ENCODE data around the gene PRKCA. TPM values are rescaled to one million over a fixed set of nuclear protein-coding genes. Genes with fewer than 3 reads are reported as not detected.

The PRKCA gene
- total RNA-seq, 1 donor from 2014 or later, result 5.6 TPM

DNA sequence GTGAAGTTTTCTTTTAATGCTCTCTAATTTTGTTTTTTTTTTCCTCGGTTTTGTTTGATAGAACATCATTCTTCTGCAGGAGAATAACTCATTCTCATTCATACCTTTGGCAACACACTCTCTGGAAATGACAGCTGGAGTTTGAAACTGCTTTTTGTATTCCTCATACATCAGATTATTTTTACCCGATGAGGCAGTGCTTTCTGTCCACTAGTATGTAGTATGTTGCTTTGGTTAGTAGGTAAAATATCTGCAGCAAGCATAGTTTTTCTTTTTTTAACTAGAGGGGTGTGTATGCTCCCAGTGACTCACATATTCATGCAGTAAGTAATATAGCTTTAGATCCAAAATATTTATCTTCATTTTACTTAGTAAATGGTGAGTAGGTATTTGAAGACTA is 6.4 kb downstream of the PRKCA start:
- no peak for TF ChIP-seq CTCF (IDR thresholded peaks at IDR 0.05; ENCODE audit: borderline replicate concordance)
- H3K4me3 ChIP-seq, result no peak overlapping the region
- H3K4me1 ChIP-seq, result peaks cover 6% of the 10 kb centered on the region
- no peak overlapping the region for H3K27ac ChIP-seq (replicated peaks)
- no peak for DNase-seq
- intact Hi-C loops (cut with micrococcal nuclease), result no loop called here
- no peaks in the 10 kb centered on the region for H3K27me3 ChIP-seq (ENCODE audit: low read depth)
- H3K9me3 ChIP-seq (replicated peaks), result no peaks in the 10 kb centered on the region
- H3K36me3 ChIP-seq, result no peaks in the 10 kb centered on the region

DNA sequence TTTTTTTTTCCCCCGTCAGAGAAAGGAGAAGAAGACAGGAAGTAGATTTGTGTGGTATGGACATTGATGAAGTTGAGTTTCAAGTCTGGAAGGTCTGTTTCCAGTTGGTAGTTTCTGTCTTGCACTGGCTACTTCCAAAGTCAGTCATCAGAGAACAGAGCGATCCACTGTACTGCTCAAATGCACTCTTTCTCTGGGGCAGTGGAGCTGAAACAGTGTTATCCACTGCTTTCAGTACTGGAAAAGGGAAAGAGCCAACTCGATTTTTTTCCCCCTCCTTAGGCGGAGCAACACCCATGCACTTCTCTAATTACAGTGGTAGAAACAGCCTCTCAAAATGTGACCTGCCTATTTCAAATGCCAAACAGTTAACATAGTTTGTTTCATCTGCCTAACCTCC is 7.4 kb downstream of the PRKCA start:
- H3K36me3 ChIP-seq, result no peaks in the 10 kb centered on the region
- H3K9me3 ChIP-seq (replicated peaks), result no peaks in the 10 kb centered on the region
- no peak for TF ChIP-seq CTCF (IDR thresholded peaks at IDR 0.05; ENCODE audit: borderline replicate concordance)
- no peak overlapping the region for H3K4me3 ChIP-seq
- H3K4me1 ChIP-seq, result no peaks in the 10 kb centered on the region
- intact Hi-C loops (cut with micrococcal nuclease), result no loop called here
- no peak for DNase-seq
- no peak overlapping the region for H3K27ac ChIP-seq (replicated peaks)
- H3K27me3 ChIP-seq (ENCODE audit: low read depth), result no peaks in the 10 kb centered on the region

- no peaks in the 10 kb centered on the region for H3K36me3 ChIP-seq
- intact Hi-C loops (cut with micrococcal nuclease), result no loop called here
- no peak overlapping the region for H3K4me3 ChIP-seq
- no peak for DNase-seq
- no peaks in the 10 kb centered on the region for H3K27me3 ChIP-seq (ENCODE audit: low read depth)
- no peaks in the 10 kb centered on the region for H3K9me3 ChIP-seq (replicated peaks)
- no peaks in the 10 kb centered on the region for H3K4me1 ChIP-seq
- H3K27ac ChIP-seq (replicated peaks), result no peak overlapping the region
- TF ChIP-seq CTCF (IDR thresholded peaks at IDR 0.05; ENCODE audit: borderline replicate concordance), result no peak
Observed at GRCh38 chr17:66310528-66311148, 8.2 kb downstream of the PRKCA start.

- Histone ChIP-seq H3K4me3 (no peak overlapping the region), H3K9me3 (replicated peaks) (no peaks in the 10 kb centered on the region), H3K36me3 (no peaks in the 10 kb centered on the region), H3K4me1 (no peaks in the 10 kb centered on the region), H3K27ac (replicated peaks) (no peak overlapping the region), H3K27me3 (ENCODE audit: low read depth) (no peaks in the 10 kb centered on the region)
- TF ChIP-seq CTCF (IDR thresholded peaks at IDR 0.05; ENCODE audit: borderline replicate concordance), result no peak
- no peak for DNase-seq
- intact Hi-C loops (cut with micrococcal nuclease), result no loop called here
Observed at GRCh38 chr17:66312912-66313311, 10.5 kb downstream of the PRKCA start.

DNA sequence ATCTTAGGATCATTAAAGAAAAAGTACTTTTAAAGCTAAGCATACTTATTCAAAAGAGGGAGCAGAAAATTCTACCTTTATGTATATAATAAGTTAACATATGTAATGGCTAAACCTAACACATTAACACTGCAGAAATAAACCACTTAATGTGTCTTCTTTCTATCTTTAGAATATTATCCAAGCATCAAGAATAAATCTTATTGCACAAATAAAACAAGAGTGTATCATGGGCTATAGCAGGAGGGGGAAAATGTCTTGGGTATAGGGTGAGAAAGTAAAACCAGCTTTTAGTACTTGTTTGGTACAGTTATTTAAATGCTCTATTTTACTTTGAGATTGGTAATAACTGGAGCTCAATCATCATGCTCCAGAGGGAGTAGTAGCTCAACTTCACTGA is 10.9 kb downstream of the PRKCA start:
- Histone ChIP-seq H3K27me3 (ENCODE audit: low read depth) (no peaks in the 10 kb centered on the region), H3K27ac (replicated peaks) (no peak overlapping the region), H3K36me3 (no peaks in the 10 kb centered on the region), H3K9me3 (replicated peaks) (no peaks in the 10 kb centered on the region), H3K4me1 (no peaks in the 10 kb centered on the region), H3K4me3 (no peak overlapping the region)
- DNase-seq, result no peak
- no peak for TF ChIP-seq CTCF (IDR thresholded peaks at IDR 0.05; ENCODE audit: borderline replicate concordance)
- intact Hi-C loops (cut with micrococcal nuclease), result no loop called here
